ENCODE data around the gene ARL8B. TPM values are rescaled to one million over a fixed set of nuclear protein-coding genes. Genes with fewer than 3 reads are reported as not detected.

Gene ARL8B
- total and polyA plus RNA-seq, 2 experiments from 2014 or later, result 26.4 to 41.1 TPM

- no peak for TF ChIP-seq CTCF (IDR thresholded peaks at IDR 0.05; ENCODE audit: low read depth, low read length)
- Histone ChIP-seq H3K36me3 (no peaks in the 10 kb centered on the region), H3K27ac (no peak overlapping the region), H3K4me1 (ENCODE audit: low read depth) (no peaks in the 10 kb centered on the region), H3K27me3 (no peaks in the 10 kb centered on the region), H3K4me3 (no peak overlapping the region), H3K9me3 (ENCODE audit: low read depth) (no peaks in the 10 kb centered on the region)
- no peak for DNase-seq (ENCODE audit: low read depth in 1 of 2, low spot score in 1 of 2)
These were observed 6.5 kb upstream of the ARL8B start for GRCh38 chr3:5115506-5116162.

- no peak for TF ChIP-seq CTCF (IDR thresholded peaks at IDR 0.05; ENCODE audit: low read depth, low read length)
- H3K9me3 ChIP-seq (ENCODE audit: low read depth), result no peaks in the 10 kb centered on the region
- H3K4me1 ChIP-seq (ENCODE audit: low read depth), result no peaks in the 10 kb centered on the region
- H3K27ac ChIP-seq, result no peak overlapping the region
- DNase-seq (ENCODE audit: low read depth in 1 of 2, low spot score in 1 of 2), result no peak
- no peaks in the 10 kb centered on the region for H3K27me3 ChIP-seq
- H3K36me3 ChIP-seq, result no peaks in the 10 kb centered on the region
- H3K4me3 ChIP-seq, result no peak overlapping the region
These were observed 5.6 kb upstream of the ARL8B start for GRCh38 chr3:5116538-5116937.

- Histone ChIP-seq H3K36me3 (no peaks in the 10 kb centered on the region), H3K9me3 (ENCODE audit: low read depth) (no peaks in the 10 kb centered on the region), H3K27ac (no peak overlapping the region), H3K27me3 (no peaks in the 10 kb centered on the region), H3K4me1 (ENCODE audit: low read depth) (peaks cover 4% of the 10 kb centered on the region), H3K4me3 (no peak overlapping the region)
- DNase-seq (ENCODE audit: low read depth in 1 of 2, low spot score in 1 of 2), result no peak
- no peak for TF ChIP-seq CTCF (IDR thresholded peaks at IDR 0.05; ENCODE audit: low read depth, low read length)
These were observed 1.6 kb upstream of the ARL8B start for GRCh38 chr3:5120446-5120845.

GRCh38 chr3:5122741-5123706 is 932 bp downstream of the ARL8B start:
- no peak for TF ChIP-seq CTCF (IDR thresholded peaks at IDR 0.05; ENCODE audit: low read depth, low read length)
- H3K4me3 ChIP-seq, result peak overlapping the region; percentile 91
- H3K4me1 ChIP-seq (ENCODE audit: low read depth), result peaks cover 4% of the 10 kb centered on the region
- no peaks in the 10 kb centered on the region for H3K36me3 ChIP-seq
- H3K27me3 ChIP-seq, result no peaks in the 10 kb centered on the region
- no peaks in the 10 kb centered on the region for H3K9me3 ChIP-seq (ENCODE audit: low read depth)
- H3K27ac ChIP-seq, result peak overlapping the region; percentile 88
- peak; percentile 66 to 84 for DNase-seq (ENCODE audit: low read depth in 1 of 2, low spot score in 1 of 2)

GRCh38 chr3:5123937-5124336 is 1.8 kb downstream of the ARL8B start:
- no peak overlapping the region for H3K4me3 ChIP-seq
- no peak overlapping the region for H3K27ac ChIP-seq
- no peaks in the 10 kb centered on the region for H3K9me3 ChIP-seq (ENCODE audit: low read depth)
- H3K4me1 ChIP-seq (ENCODE audit: low read depth), result peaks cover 4% of the 10 kb centered on the region
- no peak for DNase-seq (ENCODE audit: low read depth in 1 of 2, low spot score in 1 of 2)
- no peak for TF ChIP-seq CTCF (IDR thresholded peaks at IDR 0.05; ENCODE audit: low read depth, low read length)
- no peaks in the 10 kb centered on the region for H3K27me3 ChIP-seq
- no peaks in the 10 kb centered on the region for H3K36me3 ChIP-seq

Measured in cardiac muscle cell (in vitro differentiated cells and primary cell).